NCI-H526 treated with DMSO at 0.1 percent for 48 hours (cell line): ENCODE results near the gene MYO16.
"Not testable (repeated sequence)": the region's sequence is repeated elsewhere in the genome, so short reads cannot be mapped to it uniquely, and the experiment has no call there.

ENCODE experiments used
- DNase-seq: peaks from one replicate; lab custom pipeline; 2025; lab: John Stamatoyannopoulos, UW

Gene MYO16

GRCh38 chr13:108742701-108743451, 113.5 kb downstream of the MYO16 start:
- DNase-seq, result no peak

- no peak for DNase-seq
Measured at GRCh38 chr13:108743522-108743921, 114.1 kb downstream of the MYO16 start.

- DNase-seq, result no peak
Measured at GRCh38 chr13:108747843-108748242, 118.4 kb downstream of the MYO16 start.

GRCh38 chr13:108752276-108752675, 122.9 kb downstream of the MYO16 start:
- DNase-seq, result no peak

GRCh38 chr13:108755083-108755482, 125.7 kb downstream of the MYO16 start:
- DNase-seq, result no peak

GRCh38 chr13:108760129-108760528, 130.7 kb downstream of the MYO16 start:
- no peak for DNase-seq

GRCh38 chr13:108760541-108760940, 131.1 kb downstream of the MYO16 start:
- DNase-seq, result no peak

- DNase-seq, result no peak
Measured at GRCh38 chr13:108768035-108768434, 138.6 kb downstream of the MYO16 start.

- no peak for DNase-seq
Measured at GRCh38 chr13:108769213-108770070, 140.0 kb downstream of the MYO16 start.

- no peak for DNase-seq
Measured at GRCh38 chr13:108775597-108775996, 146.2 kb downstream of the MYO16 start.

- no peak for DNase-seq
Measured at GRCh38 chr13:108776650-108777049, 147.2 kb downstream of the MYO16 start.

- DNase-seq, result no peak
Measured at GRCh38 chr13:108777421-108778420, 148.3 kb downstream of the MYO16 start.

- DNase-seq, result no peak
Measured at GRCh38 chr13:108779308-108779707, 149.9 kb downstream of the MYO16 start.

GRCh38 chr13:108780706-108781105, 151.3 kb downstream of the MYO16 start:
- DNase-seq, result no peak

GRCh38 chr13:108781312-108781711, 151.9 kb downstream of the MYO16 start:
- no peak for DNase-seq

GRCh38 chr13:108782480-108782879, 153.1 kb downstream of the MYO16 start:
- DNase-seq, result not testable (repeated sequence)

GRCh38 chr13:108785844-108786243, 156.4 kb downstream of the MYO16 start:
- no peak for DNase-seq

- no peak for DNase-seq
Measured at GRCh38 chr13:108786456-108787200, 157.2 kb downstream of the MYO16 start.

GRCh38 chr13:108787700-108788414, 158.4 kb downstream of the MYO16 start:
- no peak for DNase-seq

GRCh38 chr13:108789476-108789875, 160.1 kb downstream of the MYO16 start:
- DNase-seq, result no peak

- no peak for DNase-seq
Measured at GRCh38 chr13:108795841-108796240, 166.4 kb downstream of the MYO16 start.
